Urinary bladder (tissue), 4 donors: ENCODE measurements around the gene BAG3. TPM values are rescaled to one million over a fixed set of nuclear protein-coding genes. Genes with fewer than 3 reads are reported as not detected.
"Not testable (repeated sequence)": the region's sequence is repeated elsewhere in the genome, so short reads cannot be mapped to it uniquely, and the experiment has no call there.

ENCODE experiments used
- DNase-seq: peaks from one replicate; pipeline ENCODE4 v3.0.0-alpha.2; 2015; ENCODE audit errors: extremely low spot score
- H3K27ac ChIP-seq: one replicate; pipeline ENCODE4 v1.5.1; 2013; ENCODE audit warnings: low read depth, mild to moderate bottlenecking, moderate library complexity
- H3K36me3 ChIP-seq: one replicate; pipeline ENCODE4 v1.6.1; 2013; ENCODE audit warnings: mild to moderate bottlenecking, moderate library complexity; ENCODE audit not compliant: insufficient read depth
- H3K4me1 ChIP-seq: one replicate; pipeline ENCODE4 v1.6.1; 2013; ENCODE audit warnings: mild to moderate bottlenecking, moderate library complexity; ENCODE audit not compliant: insufficient read depth
- H3K4me3 ChIP-seq: one replicate; pipeline ENCODE4 v1.5.1; 2013; ENCODE audit warnings: low read depth, low read length
- WGBS: extraction: QIAGEN DNeasy Blood & Tissue Kit; methylation state at CpG from one replicate; pipeline ENCODE4 v1.1.7; 2013; 5-methylcytosine and 5-hydroxymethylcytosine counted together
- polyA plus RNA-seq: library from polyadenylated mRNA; stranded (reverse); fragments of 200-250 nt; gene quantifications from one replicate; pipeline ENCODE4 v1.2.3, GENCODE V29; 2013
- total RNA-seq: library from RNA; depleted of rRNA; stranded (reverse); fragments of >200 nt; gene quantifications from one replicate; pipeline ENCODE4 v1.2.3, GENCODE V29; 2014
- donor health status: healthy with polysubstance abuse.
- donor health status: healthy.

The BAG3 gene
- total RNA-seq, result 8.2 TPM
- polyA plus RNA-seq, result 70.0 TPM

- Histone ChIP-seq H3K36me3 (no peaks in the 10 kb centered on the region), H3K4me3 (peak within 1 kb of the TSS; percentile 98), H3K27ac (peak within 1 kb of the TSS; percentile 98), H3K4me1 (peaks cover 1% of the 10 kb centered on the region)
- DNase-seq, result peak; percentile 69
- WGBS, result 1% methylated on average over 60 of the region's 60 CpGs
Measured at GRCh38 chr10:119650692-119651513, at the start of gene BAG3. Gene BAG3, plus strand, starts transcription at chr10:119651380. Its CDS starts 296 bp downstream, at chr10:119651676.

DNA sequence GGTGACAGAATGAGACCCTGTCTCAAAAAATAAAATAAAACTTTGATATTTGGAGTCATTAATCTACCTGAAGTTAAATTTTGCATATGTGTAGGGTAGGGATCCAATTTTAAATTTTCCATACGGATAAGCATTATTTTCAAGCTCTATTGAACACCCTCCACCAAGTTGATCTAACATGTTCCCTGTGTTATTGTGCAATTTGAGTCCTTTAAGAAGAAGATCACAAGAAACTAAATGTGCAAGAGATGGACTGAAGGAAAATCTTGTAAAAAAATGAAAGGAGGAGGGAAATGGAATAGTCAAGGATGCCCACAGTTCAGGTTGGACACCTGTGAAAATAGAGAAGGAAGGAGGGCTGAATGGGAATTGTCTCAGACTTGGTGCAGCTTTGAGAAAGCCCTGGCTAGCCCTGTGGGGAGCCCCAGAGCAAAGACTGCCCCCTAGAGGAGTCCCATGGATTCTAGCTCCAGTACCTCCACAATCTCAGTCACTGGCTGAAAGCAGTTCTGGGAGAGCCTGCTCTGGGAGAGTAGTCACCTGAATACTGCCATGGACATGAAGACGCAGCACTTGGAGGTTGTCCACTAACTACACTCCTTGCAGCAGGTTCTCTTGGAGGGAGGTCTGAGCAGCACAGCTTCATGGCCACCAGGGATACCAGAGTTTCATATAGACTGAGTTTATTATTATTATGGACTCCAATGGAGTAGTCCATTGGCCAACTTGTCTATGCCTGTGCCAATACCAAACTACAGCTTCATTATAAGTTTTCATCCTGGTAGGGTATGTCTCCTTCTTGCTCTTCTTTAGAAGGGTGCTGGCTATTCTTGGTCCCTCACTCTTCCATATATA is 48.7 kb upstream of the BAG3 start:
- 73% methylated on average over 2 of the region's 2 CpGs for WGBS

DNA sequence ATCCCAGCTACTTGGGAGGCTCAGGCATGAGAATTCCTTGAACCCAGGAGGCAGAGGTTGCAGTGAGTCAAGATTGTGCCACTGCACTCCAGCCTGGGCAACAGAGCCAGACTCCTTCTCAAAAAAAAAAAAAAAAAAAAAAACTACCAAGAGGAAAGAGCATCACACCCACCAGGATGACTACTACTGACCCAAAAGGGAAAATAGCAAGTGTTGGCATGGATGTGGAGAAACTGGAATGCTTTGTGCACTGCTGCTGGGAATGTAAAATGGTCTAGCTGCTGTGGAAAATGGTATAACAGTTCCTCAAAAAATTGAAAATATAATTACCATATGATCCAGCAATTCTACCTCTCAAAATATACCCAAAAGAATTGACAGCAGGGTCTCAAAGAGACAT is 46.7 kb upstream of the BAG3 start:
- Histone ChIP-seq H3K27ac (no peak overlapping the region), H3K4me1 (no peaks in the 10 kb centered on the region), H3K4me3 (no peak overlapping the region), H3K36me3 (no peaks in the 10 kb centered on the region)
- no peak for DNase-seq

More for the DNA sequence above, 48.7 kb upstream of the BAG3 start:
- Histone ChIP-seq H3K27ac (no peak overlapping the region), H3K4me1 (no peaks in the 10 kb centered on the region), H3K4me3 (no peak overlapping the region), H3K36me3 (no peaks in the 10 kb centered on the region)
- DNase-seq, result no peak

DNA sequence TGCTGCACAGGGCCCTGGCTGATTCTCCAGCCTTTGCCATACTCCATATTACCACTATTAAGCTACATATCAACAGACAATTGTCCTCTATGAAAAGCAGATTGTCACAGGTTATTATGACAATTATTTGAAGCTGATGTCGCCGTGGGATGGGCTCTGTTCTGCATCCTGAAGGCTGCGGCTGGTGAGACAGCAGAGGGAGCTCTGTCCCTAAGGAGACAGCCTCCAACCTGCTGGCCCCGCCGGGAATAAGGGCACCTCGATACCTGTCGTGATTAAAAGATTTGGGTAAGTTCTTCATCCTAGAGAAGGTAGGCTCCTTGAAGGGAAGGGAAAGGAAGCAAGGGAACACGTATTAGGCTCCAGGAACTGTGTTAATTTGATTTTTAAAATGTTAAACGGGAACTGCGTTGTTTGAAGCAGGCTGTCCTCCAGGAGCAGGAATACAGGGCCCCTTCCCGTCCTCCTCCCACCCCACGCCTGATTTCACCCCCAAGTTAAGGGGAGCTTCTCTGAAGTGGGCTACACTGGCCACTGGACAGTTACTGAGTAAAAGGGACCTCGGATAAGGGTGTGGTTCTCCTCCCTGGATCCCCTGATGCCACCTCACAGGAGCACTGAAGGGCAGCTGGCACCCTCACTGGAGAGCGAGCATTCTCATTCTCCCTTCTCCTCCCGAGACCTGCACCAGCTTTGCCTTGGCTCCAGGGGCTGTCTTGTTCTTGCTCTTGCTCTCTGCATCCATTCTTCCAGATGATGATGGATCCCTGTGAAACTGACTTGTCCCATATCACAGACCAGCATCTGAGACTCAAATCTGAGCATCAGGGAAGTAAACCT is 42.6 kb upstream of the BAG3 start:
- Histone ChIP-seq H3K27ac (no peak overlapping the region), H3K4me3 (no peak overlapping the region), H3K36me3 (no peaks in the 10 kb centered on the region), H3K4me1 (no peaks in the 10 kb centered on the region)
- DNase-seq, result no peak
- WGBS, result 20% methylated on average over 15 of the region's 15 CpGs

DNA sequence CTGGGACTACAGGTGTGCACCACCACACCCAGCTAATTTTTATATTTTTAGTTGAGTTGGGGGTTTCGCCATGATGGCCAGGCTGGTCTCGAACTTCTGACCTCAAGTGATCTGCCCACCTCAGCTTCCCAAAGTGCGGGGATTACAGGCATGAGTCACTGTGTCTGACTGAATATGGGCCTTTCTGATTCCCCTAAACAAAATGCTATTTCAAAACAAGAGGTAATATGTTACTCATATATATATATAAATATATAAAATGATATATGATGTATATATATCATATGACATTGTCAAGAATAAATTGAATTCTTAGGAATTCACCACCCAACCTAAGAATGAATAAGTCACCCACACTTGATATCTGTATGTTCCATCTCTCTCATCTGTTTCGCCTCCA is 41.7 kb upstream of the BAG3 start:
- Histone ChIP-seq H3K36me3 (no peaks in the 10 kb centered on the region), H3K4me1 (no peaks in the 10 kb centered on the region), H3K4me3 (no peak overlapping the region), H3K27ac (no peak overlapping the region)
- WGBS, result 93% methylated on average over 4 of the region's 4 CpGs
- DNase-seq, result no peak

GRCh38 chr10:119611433-119611832 is 39.7 kb upstream of the BAG3 start:
- H3K4me3 ChIP-seq, result no peak overlapping the region
- 72% methylated on average over 4 of the region's 4 CpGs for WGBS
- no peaks in the 10 kb centered on the region for H3K4me1 ChIP-seq
- H3K36me3 ChIP-seq, result no peaks in the 10 kb centered on the region
- no peak for DNase-seq
- H3K27ac ChIP-seq, result no peak overlapping the region

DNA sequence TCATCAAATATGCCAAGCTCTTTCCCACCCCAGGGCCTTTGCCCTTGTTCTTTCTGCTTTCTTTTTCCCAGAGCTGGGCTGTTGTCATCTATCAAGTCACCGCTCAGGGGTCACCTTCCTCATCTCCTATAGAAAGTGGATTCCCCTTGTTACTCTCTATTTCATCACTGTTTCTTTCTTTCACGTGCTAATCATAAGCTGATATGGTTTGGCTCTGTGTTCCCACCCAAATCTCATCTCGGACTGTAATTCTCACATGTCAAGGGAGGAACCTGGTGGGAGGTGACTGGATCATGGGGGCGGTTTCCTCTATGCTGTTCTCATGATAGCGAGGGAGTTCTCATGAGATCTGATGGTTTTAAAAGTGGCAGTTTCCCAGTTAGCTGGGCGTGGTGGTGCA is 37.4 kb upstream of the BAG3 start:
- Histone ChIP-seq H3K27ac (no peak overlapping the region), H3K36me3 (no peaks in the 10 kb centered on the region), H3K4me3 (no peak overlapping the region), H3K4me1 (no peaks in the 10 kb centered on the region)
- 92% methylated on average over 6 of the region's 6 CpGs for WGBS
- no peak for DNase-seq

- WGBS, result 89% methylated on average over 5 of the region's 5 CpGs
Measured at GRCh38 chr10:119614686-119615085, 36.5 kb upstream of the BAG3 start.

DNA sequence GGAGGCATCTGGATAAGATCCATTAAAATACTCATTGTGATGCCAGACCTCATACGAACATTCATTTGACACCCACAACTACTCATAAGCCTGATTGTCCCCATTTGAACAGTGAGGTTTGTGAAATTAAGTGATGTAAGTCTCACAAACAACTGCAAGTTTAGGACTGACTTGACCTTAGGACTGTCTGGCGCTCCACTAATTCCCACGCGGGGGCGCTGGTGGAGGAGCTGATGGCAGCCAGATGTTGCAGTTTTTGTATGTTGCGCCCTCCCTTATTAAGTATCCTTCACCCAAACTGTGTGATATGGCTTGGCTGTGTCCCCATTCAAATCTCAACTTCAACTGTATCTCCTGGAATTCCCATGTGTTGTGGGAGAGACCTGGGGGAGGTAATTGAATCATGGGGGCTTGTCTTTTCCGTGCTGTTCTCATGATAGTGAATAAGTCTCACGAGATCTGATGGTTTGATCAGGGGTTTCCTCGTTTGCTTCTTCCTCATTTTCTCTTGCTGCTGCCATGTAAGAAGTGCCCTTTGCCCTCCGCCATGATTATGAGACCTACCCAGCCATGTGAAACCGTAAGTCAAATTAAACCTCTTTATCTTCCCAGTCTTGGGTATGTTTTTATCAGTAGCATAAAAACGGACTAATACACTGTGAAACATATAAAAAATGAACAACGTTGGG is 34.2 kb upstream of the BAG3 start:
- WGBS, result 72% methylated on average over 13 of the region's 13 CpGs
- H3K4me1 ChIP-seq, result no peaks in the 10 kb centered on the region
- no peak for DNase-seq
- no peak overlapping the region for H3K27ac ChIP-seq
- no peaks in the 10 kb centered on the region for H3K36me3 ChIP-seq
- no peak overlapping the region for H3K4me3 ChIP-seq

More at GRCh38 chr10:119614686-119615085, 36.5 kb upstream of the BAG3 start:
- Histone ChIP-seq H3K27ac (no peak overlapping the region), H3K36me3 (no peaks in the 10 kb centered on the region), H3K4me1 (no peaks in the 10 kb centered on the region), H3K4me3 (no peak overlapping the region)
- no peak for DNase-seq

- Histone ChIP-seq H3K27ac (no peak overlapping the region), H3K36me3 (no peaks in the 10 kb centered on the region), H3K4me3 (no peak overlapping the region), H3K4me1 (no peaks in the 10 kb centered on the region)
- 39% methylated on average over 2 of the region's 2 CpGs for WGBS
- no peak for DNase-seq
Measured at GRCh38 chr10:119619215-119619614, 32.0 kb upstream of the BAG3 start.

DNA sequence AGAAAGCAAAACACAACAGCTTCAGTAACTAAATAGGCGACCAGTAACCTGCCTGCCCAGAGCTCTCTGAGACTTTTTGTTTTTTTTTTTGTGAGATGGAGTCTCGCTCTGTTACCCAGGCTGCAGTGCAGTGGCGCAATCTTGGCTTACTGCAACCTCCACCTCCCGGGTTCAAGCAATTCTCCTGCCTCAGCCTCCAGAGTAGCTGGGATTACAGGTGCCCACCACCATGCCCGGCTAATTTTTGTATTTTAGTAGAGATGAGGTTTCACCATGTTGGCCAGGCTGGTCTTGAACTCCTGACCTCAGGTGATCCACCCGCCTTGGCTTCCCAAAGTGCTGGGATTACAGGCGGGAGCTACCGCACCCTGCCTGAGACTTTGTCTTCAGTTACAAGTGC is 31.4 kb upstream of the BAG3 start:
- H3K27ac ChIP-seq, H3K4me1 ChIP-seq, DNase-seq, H3K36me3 ChIP-seq, H3K4me3 ChIP-seq: not testable (repeated sequence)
- 96% methylated on average over 8 of the region's 8 CpGs for WGBS

- DNase-seq, result no peak
- no peak overlapping the region for H3K4me3 ChIP-seq
- H3K4me1 ChIP-seq, result no peaks in the 10 kb centered on the region
- WGBS, result 79% methylated on average over 10 of the region's 10 CpGs
- no peaks in the 10 kb centered on the region for H3K36me3 ChIP-seq
- no peak overlapping the region for H3K27ac ChIP-seq
Measured at GRCh38 chr10:119620241-119621077, 30.7 kb upstream of the BAG3 start.
